AG20443 (cell line): ENCODE measurements around the gene INPP5A.
"Not testable (repeated sequence)": the region's sequence is repeated elsewhere in the genome, so short reads cannot be mapped to it uniquely, and the experiment has no call there.

Source experiments
- DNase-seq: peaks from one replicate; pipeline ENCODE4 v3.0.0; 2012; ENCODE audit warnings: low spot score, mixed read lengths

INPP5A gene

DNA sequence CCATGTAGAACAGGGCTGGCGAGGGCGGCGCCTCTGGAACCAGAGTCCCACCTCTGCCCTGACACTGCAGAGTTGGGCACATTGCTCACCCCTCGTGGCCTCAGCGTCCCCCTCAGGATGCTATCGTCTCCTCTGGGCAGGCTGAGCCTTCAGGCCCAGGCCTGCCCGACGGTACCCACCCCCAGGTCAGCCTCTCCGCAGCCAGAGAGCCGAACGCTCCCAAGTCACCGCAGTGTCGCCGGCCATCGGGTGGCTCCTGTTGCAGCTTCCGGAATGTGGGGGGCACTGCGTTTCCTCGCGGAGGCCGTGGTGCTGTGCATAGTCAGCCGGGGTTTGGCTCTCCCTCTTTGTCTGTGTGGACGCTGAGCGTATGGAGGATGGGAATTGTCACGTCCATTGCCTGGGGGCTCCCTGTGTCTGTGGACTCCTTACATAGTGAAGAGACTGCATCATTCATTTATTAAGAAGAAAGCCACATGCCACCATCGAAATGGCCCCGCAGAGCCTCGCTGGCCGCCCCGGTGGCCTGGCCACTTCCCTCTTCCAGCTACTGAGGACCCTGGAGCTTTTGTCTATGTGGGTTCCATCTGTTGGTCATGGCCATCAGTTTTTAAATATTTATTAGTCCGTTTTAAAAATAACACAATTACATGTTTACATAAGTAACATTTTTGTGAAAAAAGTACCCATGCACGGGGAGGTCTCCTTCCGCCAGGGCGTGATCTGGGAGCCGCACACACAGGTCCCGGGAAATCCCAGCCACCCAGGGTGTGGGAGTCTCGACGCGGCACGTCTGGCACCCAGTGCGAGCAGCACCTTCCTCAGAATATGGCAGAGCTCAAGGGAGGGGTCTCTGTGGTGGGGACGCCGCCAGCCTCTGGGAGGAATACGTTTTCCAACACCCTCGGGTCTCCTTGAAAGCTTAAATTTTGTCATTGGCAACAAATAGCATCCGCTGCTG, 232.8 kb downstream of the INPP5A start:
- no peak for DNase-seq

DNA sequence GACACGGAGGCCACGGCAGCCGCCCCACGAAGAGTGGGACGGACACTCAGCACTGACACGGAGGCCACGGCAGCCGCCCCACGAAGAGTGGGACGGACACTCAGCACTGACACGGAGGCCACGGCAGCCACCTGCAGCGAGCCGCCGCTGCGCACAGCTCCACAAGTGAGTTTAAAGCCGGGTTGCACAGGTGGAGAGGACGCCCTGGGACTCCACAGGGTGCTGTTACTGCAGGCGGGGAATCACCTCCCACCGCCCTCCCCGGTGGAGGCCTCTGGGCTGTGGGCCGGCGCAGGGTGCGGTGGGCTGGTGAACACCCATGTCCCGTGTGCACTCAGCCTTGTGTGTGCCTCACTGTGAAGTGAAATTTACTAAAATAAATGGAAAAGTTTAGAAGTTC, 235.2 kb downstream of the INPP5A start:
- DNase-seq: not testable (repeated sequence)

DNA sequence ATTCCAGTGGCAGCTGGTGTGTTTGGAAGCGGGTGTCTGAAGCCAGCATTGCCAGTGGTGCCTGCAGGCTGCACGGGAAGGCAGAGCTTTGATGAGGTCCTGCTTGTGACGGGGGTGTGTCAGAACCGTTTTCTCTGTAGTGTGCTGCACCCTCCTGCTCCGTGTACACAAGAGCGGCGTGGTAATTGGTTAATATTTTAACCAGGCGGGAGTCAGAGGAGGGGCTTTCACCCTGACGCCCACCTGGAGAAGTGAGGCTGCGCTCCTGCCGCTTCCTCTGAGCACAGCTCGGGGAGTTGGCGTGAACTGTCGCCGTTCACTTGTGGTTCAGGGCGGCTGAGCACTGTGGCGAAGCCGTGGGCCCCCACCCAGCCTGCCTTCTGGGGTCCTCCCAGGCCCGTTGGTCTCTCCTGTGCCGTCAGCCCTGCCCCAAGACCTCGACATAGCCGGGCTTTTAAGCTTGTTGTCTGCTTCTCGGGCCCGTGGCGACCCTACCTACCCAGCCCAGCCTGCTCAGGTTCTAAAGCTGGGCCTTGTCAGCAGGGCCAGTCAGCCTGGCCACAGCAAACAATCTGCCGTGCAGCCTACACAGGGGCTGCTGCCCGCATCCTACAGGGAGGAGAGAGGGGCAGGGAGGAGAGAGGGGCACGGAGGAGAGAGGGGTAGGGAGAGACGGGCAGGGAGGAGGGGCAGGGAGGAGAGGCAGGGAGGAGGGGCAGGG, 236.8 kb downstream of the INPP5A start:
- DNase-seq: no peak

DNA sequence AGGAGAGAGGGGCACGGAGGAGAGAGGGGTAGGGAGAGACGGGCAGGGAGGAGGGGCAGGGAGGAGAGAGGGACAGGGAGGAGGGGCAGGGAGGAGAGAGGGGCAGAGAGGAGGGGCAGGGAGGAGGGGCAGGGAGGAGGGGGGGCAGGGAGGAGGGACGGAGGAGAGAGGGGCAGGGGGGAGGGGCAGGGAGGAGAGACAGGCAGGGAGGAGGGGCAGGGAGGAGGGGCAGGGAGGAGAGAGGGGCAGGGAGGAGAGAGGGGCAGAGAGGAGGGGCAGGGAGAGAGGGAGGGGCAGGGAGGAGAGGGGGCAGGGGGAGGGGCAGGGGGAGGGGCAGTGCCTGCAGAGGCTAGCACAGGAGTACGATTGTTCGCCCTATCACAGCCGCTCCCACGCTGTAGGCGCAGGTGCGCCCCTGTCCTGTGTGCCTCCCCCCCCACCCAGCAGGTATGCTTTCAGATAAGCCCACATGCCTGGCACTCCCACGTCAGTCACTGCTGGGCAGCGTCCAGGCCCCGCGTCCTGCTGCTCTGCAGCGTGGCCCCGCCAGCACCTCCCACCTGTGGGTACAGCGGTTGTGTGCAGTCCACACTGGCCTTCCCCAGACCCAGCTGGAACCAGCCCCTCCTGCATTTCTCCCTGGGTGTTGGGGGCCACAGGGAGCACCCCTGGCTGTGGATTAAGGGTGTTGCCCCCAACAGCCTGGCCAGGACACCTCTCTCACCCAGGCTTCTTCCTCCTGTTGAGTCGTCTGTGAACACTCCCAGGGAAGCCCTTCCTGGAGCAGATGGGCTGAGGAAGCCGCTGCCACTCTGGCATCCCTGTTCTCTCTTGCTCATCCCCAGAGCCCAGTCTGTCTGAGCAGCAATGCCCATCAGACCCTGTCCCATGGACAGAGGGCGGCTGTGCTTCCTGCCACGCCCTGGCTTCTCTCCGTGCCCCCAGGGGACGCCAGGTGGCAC, 237.6 kb downstream of the INPP5A start:
- DNase-seq: no peak

DNA sequence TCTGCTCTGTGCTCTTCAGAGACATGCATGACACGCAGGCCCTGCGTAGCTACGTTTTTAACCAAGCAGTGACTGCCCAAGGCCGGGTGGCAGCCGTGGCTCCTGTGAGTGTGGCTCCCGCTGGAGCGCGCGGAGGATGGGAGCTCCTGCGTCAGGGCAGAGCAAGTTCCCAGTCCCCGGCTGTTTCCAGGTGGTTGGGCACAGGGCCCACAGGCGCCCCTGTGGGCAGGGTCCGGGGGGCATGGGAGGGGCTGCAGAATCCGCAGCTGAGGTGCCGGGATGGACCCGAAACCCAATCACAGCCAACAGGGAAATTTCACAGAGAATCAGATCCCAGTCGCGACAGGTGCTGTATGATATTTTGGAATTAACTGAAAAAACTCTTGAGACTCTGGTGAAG, 238.6 kb downstream of the INPP5A start:
- DNase-seq: no peak

DNA sequence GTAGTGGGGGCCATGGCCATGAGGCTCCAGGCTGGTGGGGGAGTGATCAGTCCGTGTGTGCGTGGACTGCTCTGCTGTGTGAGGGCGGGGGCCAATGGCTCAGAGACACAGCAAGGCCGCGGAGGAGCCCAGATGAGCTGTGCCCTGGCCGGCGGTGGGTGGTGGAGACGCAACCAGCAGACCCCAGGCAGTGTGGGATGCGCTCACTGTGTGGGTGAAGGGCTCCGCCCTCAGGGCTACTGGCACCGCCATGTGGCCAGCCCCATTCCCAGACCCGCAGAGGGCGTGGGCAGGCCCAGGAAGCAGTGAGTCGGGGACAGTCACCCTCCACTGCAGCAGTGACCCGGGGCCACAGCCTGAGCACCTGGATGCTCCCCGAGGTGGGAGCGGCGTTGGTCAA, 239.2 kb downstream of the INPP5A start:
- DNase-seq: no peak

DNA sequence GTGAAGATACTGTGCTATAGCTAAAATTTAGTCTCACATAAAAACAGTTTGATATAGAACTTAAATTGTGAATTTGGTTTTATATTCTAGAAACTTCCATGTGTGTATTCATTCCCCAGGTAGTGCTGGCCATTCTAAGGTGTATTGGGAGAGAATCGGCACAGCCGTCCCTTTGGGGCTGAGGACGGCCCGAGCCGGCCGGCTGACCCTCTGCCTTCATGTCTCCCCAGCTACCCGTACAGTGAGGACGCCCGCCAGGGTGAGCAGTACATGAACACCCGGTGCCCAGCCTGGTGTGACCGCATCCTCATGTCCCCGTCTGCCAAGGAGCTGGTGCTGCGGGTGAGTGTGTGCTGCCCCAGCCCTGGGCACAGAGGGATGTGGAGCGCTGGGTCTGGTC, 239.9 kb downstream of the INPP5A start:
- DNase-seq: no peak

DNA sequence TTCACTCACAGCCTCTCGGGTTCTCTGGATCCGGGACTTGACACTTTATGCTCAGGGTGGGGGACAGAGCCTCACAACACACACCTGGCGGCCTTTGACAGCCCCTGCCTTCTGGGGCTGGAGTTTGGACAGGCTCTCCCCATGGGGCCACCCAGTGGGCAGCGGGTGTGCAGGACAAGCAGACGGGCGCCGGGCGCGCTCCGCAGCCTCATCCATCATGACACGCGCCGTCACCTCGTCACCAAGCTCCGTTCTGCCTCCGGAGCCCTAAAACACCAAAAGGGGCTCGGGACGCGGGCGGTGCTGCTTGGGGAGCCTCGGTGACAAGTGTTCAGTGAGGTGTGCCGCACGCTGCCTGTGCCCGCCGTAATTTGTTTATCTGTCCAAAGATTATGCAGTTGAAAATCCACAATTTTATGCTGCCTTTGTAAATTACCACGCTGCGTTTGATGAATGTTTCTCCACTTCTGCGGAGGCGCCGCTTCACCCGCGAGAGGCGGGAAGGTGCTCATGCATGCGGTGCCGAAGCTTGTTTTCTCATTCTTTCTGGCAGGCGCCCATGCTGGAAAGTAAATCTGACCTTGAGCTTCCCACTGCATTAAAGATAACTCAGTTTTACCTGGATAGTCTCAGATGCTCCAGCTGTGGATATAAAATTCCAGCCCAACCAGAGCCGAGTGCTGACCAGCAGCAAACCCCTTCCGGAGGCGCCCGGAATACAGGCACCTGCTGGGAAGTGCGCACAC, 242.1 kb downstream of the INPP5A start:
- no peak for DNase-seq

DNA sequence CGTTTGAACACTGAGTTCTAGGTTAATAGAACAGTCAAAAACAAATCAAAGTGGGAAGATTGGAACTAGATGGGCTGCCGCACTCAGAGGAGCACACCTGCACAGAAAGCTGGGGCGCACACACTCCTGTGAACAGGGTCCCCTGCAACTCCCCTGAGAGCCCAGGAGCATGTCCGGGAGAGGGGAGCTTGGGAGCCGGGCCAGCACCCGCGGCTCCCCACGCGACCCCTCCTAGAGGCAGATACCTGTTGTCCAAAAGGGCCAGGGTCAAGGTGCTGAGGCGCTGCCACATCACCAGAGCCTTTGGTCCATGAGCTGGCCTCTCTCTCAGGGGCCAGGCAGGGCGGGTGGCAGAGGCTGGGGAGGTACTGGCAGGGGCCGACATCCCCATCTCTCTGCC, 242.8 kb downstream of the INPP5A start:
- DNase-seq: no peak

DNA sequence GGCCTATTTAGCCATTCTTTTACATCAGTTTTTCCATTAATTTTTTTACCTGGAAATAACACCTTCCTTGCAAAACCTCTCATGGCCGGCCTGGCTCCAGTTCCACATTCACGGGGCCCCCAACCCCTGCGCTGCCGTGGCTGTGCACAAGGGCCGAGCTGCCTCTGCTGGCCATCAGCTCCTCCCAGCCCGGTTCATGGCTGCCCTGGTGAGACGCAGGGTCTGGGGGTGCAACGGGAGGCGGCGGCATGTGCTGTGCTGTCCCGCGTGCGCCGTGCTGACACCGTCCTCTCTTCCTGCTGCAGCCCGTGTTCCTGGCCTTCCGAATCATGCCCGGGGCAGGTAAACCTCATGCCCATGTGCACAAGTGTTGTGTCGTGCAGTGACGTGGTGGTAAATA, 244.0 kb downstream of the INPP5A start:
- no peak for DNase-seq

DNA sequence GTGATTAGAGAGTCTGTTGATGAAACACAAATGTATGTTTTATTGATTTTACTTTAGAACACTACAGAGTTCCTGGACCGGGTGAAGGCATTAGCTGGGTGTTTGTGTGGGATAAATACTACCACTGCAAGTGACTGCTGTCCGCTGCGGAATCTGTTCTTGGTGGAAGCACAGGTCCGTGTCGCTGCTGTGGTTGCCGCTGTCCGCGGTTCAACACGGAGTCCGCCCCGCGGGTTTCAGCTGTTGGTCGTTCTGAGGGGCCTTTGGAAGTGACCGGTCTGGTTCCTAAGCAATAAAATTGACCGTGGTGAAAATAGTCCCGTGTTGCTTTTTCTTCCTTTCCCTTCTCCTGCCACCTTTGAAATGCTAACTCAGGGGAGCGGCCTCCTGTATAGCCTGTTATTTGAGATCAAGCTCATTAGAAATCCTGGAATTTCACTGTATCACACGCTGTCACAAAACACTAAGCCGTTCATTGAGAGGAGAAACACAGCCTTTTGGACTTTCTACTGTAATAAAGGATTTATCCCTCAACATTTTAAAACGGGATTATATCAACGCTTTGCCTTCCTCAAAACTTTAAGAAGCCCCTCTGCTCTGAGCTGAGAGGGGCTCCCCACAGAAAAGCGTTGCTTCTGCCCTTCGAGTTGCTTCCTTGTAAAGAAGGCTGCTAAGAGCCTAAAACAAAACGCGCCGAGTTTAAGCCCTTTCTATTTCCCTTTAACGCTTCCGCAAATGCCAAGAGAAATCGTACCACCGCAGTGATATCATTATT, 245.8 kb downstream of the INPP5A start:
- DNase-seq: no peak

DNA sequence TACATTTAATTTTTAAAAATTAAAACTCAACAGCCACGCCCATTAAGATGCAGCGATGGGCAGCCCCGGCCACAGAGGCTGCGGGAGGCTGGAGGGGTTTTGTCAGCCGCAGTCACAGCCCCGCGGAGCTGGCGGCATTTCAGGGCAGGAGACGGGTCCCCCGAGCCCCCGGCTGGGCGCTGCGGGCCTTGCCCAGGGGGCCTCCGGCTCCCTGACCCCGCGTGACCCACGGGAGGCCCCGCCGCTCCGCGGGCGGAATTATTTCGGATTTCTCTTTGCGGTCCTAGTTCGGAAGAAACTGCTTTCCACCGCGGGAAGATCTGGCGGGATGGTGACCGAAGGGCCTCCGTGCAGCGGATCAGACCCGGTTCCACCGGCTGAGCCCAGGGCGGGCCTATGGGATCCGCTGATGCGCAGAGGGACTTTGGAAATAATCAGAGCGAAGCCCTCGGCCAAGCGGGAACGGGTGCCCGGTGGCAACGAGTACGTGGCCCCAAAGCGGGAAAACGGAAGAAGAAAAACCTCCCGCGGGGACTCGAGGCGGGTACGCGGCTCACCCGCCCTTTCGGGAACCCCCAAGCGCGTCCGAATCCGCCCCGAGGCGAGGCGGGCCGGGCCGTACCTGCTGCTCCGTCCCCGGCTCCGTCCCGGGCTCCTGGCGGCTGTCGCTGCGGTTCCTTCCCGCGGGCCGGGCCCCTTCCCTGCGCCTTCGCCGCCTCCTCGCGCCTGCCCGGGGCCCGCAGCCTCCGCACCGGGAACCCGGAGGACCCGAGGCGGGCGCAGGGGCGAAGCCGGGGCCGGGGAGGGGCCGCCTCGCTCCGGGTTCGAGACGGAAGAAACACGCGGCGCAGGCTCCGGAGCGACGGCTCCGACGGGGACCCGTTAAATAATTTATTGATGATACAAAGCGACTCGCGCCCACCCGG, 246.6 kb downstream of the INPP5A start:
- no peak for DNase-seq

DNA sequence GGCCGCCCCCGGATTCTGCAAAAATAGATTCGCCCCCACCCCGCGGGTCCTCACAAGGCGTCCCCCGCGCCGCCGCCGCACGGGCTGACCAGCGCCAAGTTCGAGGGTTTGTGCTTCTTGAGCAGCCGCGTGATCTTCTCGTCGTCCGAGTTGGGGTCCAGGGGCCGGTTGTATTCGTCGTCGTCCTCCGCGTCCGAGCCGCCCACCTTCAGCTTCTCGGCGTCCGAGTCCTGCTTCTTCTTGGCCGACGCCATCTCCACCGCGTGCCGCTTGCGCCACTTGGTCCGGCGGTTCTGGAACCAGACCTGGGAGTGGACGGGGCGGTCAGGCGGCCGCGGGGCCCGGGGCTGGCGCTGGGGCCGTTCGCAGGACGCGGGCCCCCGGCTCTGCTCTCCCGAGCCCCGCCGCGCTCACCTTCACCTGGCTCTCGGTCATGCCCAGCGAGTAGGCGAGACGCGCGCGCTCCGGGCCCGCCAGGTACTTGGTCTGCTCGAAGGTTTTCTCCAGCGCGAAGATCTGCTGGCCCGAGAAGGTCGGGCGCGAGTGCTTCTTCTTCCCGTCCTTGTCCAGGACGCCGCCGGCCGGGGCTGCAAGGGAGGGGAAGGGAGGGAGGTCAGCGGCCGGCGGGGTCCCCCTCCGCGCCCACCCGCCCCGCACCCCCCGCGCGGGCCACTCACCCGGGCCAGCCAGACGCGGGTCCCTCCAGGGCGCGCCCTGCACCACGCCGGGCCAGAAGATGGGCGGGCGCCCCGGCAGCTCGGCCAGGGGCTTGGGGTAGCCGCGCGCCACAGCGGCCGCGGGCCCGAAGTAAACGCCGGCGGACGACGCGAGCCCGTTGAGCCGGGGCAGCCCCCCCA, 247.5 kb downstream of the INPP5A start:
- no peak for DNase-seq

DNA sequence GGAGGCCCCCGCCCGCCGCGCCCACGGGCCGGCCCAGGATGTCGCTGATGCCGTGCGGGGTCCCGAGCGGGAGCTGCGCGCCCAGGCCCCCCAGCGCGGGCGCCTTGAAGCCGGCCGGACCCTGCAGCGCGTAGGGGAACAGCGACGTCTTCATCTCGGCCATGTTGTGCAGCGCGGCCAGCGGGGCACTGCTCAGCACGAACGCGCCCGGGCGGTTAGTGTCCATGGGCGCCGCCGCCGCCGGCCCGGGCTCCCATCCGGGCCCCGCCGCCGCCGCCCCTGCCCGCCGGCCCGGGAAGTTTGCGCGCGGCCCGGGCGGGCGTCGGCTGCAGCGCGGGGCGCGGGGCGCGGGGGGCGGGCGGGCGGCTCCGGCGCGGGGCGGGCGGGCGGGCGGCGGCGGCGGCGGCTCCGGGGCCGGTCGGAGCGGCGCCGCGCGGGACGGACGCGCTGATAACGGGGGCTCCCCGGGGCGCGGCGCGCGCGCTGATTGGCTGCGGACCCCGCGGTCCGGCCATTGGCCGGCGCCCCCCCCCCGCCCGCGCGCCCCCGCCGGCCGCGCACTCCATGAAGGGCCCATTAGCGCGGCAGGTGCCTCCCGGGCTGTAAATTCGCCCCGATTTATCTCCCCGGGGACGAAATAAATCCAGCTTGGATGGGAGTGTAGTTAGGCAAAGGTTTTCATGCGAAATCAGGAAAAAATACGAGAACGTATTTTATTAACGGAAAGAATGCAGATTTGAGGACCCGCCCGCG, 248.3 kb downstream of the INPP5A start, which contains the start of gene NKX6-2:
NKX6-2 (minus strand) TSS at position 425 of the 753 bp plus-strand sequence; CDS start at position 226, 199 bp downstream.
- DNase-seq: no peak

DNA sequence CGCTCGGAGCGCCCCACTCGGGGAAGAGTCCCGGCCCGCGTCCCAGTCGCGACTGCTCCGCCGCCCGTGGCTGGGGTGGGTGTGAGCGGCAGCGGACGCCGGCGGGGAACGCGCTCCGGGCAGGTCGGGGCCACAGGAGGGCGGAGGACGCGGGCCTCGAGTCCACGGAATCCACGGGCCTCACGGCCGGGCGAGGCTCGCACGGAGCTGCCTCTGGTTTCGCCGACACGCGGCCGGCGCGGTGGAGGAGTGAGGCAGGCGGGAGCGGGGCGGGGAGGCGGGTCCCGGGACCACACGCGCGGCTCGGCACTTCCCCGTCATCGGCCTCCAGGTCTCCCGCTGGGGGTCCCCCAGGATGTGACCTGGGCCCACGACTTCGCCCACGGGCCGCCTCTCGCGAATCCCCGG, 248.9 kb downstream of the INPP5A start:
- no peak for DNase-seq

DNA sequence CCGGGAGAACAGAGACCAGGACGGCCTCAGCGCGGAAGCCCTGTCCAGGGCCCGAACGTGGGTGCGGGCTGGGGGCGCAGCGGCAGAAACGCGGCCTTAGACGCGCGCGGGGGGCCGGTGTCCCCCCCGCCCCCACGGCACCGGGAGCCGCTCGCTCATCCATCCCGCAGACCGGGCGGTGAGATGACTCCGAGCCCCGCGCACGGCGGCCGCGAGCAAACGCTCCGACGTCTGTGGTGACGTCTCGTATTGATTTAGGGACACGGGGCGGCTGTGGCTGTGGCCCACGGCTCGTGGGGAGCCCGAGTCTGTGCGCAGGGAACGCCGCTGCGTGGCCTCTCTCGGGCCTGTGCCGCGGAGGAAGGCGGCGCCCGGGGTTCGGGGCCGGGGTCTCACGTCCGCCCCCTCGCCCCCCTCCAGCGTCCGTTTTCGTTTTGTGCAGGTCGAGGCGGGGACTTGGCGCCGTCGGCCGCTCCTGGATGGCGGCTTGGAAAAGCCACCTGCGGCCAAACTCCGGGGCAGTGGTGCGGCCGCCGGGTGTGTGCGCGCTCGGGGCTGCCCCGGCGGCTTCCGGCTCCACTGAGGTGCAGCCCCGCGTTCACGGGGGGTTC, 249.4 kb downstream of the INPP5A start:
- DNase-seq: no peak

DNA sequence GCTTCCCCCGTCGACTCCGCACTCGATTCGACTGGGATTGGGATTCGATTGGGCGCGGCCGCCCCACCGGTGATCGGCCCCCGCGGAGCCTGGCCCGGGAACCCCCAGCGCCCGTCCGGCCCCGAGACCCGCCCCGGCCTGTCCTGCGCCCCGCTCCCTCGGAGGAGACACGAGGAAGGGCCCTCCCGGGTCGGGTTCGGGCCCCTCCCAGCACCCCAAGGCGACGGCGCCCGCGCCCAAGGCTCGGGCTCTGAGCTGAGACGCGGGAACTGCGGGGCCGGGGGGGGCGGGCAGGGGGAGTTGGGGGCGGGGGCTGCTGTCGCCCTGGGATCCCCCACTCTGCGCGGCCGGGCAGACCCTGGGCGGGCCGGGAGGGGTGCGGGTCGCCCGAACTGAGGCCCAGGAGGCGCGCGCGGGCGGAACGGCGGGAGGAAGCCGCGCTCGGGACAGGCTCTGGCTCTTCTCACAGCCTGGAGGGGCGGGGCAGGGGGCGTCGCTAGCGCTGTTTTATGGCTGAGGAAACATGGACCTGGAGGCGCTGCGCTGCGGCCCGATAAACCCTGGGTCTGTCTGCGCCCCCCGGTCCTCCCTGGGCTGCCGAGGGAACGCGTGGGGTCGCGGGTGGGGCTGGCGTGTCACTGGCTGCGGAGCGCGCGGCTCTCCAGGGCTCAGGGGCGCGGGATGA, 250.1 kb downstream of the INPP5A start:
- no peak for DNase-seq
